Natural killer cell (primary cell): ENCODE data around the gene MYZAP. TPM values are rescaled to one million over a fixed set of nuclear protein-coding genes. Genes with fewer than 3 reads are reported as not detected.

ENCODE experiments used
- ATAC-seq, 3 donors: fragments of 150-1000 bp in 2 of 3; fragments of 200-7000 bp in 1 of 3; cut with Tn5 transposase; 1 replicate in 1 of 3; 2 replicates in 2 of 3; pipeline ENCODE4 v1.10.0; 2021; ENCODE audit warnings: mild to moderate bottlenecking in 2 of 3, moderate library complexity in 2 of 3
- DNase-seq, 2 donors: peaks; one replicate each; pipeline versions ENCODE4 v3.0.0 to v3.0.0-alpha.2; 2013 to 2021; ENCODE audit warnings: mixed read lengths in 1 of 2
- H3K27ac ChIP-seq: one replicate; pipeline ENCODE4 v1.5.1; 2013; ENCODE audit warnings: mild to moderate bottlenecking, low read length
- H3K27me3 ChIP-seq: one replicate; pipeline ENCODE4 v1.6.1; 2013; ENCODE audit warnings: low read length; ENCODE audit not compliant: control insufficient read depth, insufficient read depth
- H3K36me3 ChIP-seq: one replicate; pipeline ENCODE4 v1.6.1; 2013; ENCODE audit warnings: low read length; ENCODE audit not compliant: control insufficient read depth, insufficient read depth
- H3K4me1 ChIP-seq: one replicate; pipeline ENCODE4 v1.6.1; 2013; ENCODE audit warnings: low read length; ENCODE audit not compliant: control insufficient read depth, insufficient read depth
- H3K4me3 ChIP-seq: one replicate; pipeline ENCODE4 v1.5.1; 2013; ENCODE audit warnings: low read length
- H3K9me3 ChIP-seq: one replicate; pipeline ENCODE4 v1.6.1; 2013; ENCODE audit warnings: low read length; ENCODE audit not compliant: control insufficient read depth, insufficient read depth
- H3K27ac Mint-ChIP-seq, 2 donors: one replicate each; pipeline ENCODE4 v1.8.0; 2022; ENCODE audit warnings: mild to moderate bottlenecking in 2 of 2, mixed read lengths in 2 of 2, moderate library complexity in 1 of 2
- H3K27me3 Mint-ChIP-seq, 2 donors: one replicate each; pipeline ENCODE4 v1.8.0; 2022; ENCODE audit warnings: low read depth in 2 of 2, mixed read lengths in 2 of 2
- H3K36me3 Mint-ChIP-seq: one replicate; pipeline ENCODE4 v1.8.0; 2022; ENCODE audit warnings: mixed read lengths
- H3K4me1 Mint-ChIP-seq, 2 donors: one replicate each; pipeline ENCODE4 v1.8.0; 2022; ENCODE audit warnings: mixed read lengths in 2 of 2
- H3K4me3 Mint-ChIP-seq: one replicate; pipeline ENCODE4 v1.8.0; 2022; ENCODE audit warnings: mild to moderate bottlenecking, moderate library complexity, mixed read lengths
- H3K9me3 Mint-ChIP-seq, 2 donors: one replicate each; pipeline ENCODE4 v1.8.0; 2022; ENCODE audit warnings: mixed read lengths in 2 of 2
- WGBS: methylation state at CpG from one replicate; pipeline ENCODE4 v1.1.7; 2013; ENCODE audit warnings: missing lambda C conversion rate; ENCODE audit not compliant: insufficient coverage; 5-methylcytosine and 5-hydroxymethylcytosine counted together
- intact Hi-C: fragments of 100-400 bp; cut with micrococcal nuclease; formaldehyde crosslinking; loops from one replicate; pipeline ENCODE4 v1.14.2; 2022
- total RNA-seq, 4 donors: library from RNA; stranded (reverse); fragments of 120-200 nt in 1 of 4; gene quantifications; one replicate each; pipeline versions ENCODE4 v1.2.3 to v1.2.4, GENCODE V29; 2013 to 2022
- TF ChIP-seq, protein P1 (sequence below): fragments of 200-600 bp; IDR thresholded peaks from one replicate; pipeline ENCODE4 v1.8.0; 2022; ENCODE audit warnings: antibody characterized with exemption

The MYZAP gene
- total RNA-seq, 3 donors from 2014 or later (not counting 1 experiment from before 2014, with no cell fraction given): not detected

DNA sequence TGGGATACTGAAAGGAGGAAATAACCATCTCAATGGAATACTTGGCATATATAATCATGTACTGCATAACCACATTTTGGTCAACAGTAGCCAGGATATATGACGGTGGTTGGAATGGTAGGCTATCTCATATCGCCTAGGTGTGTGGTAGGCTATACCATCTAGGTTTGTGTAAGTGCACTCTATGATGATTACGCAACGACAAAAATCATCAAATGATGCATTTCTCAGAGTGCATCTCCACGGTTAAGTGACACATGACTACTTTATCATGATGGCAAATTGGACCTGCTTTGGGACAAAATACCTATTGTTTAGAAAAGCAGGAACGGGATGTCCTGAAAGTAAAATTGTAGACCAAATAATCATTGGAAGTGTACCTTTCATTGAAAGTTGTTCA, 2.8 kb downstream of the MYZAP start:
- 95% methylated on average over 6 of the region's 6 CpGs for WGBS
- DNase-seq (no peak), ATAC-seq (no peak)
- Mint-ChIP-seq H3K27me3 (peaks cover 24 to 53% of the 10 kb centered on the region in 2 donors), H3K4me1 (peaks cover 0 to 4% of the 10 kb centered on the region in 2 donors), H3K9me3 (no peaks in the 10 kb centered on the region), H3K27ac (no peak overlapping the region), H3K36me3 (no peaks in the 10 kb centered on the region), H3K4me3 (no peak overlapping the region)
- Histone ChIP-seq H3K27me3 (no peaks in the 10 kb centered on the region), H3K9me3 (no peaks in the 10 kb centered on the region), H3K36me3 (no peaks in the 10 kb centered on the region), H3K4me1 (peaks cover 5% of the 10 kb centered on the region), H3K4me3 (no peak overlapping the region), H3K27ac (no peak overlapping the region)
- TF ChIP-seq, protein P1, sequence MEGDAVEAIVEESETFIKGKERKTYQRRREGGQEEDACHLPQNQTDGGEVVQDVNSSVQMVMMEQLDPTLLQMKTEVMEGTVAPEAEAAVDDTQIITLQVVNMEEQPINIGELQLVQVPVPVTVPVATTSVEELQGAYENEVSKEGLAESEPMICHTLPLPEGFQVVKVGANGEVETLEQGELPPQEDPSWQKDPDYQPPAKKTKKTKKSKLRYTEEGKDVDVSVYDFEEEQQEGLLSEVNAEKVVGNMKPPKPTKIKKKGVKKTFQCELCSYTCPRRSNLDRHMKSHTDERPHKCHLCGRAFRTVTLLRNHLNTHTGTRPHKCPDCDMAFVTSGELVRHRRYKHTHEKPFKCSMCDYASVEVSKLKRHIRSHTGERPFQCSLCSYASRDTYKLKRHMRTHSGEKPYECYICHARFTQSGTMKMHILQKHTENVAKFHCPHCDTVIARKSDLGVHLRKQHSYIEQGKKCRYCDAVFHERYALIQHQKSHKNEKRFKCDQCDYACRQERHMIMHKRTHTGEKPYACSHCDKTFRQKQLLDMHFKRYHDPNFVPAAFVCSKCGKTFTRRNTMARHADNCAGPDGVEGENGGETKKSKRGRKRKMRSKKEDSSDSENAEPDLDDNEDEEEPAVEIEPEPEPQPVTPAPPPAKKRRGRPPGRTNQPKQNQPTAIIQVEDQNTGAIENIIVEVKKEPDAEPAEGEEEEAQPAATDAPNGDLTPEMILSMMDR: no peak
- intact Hi-C loops: no loop called here

DNA sequence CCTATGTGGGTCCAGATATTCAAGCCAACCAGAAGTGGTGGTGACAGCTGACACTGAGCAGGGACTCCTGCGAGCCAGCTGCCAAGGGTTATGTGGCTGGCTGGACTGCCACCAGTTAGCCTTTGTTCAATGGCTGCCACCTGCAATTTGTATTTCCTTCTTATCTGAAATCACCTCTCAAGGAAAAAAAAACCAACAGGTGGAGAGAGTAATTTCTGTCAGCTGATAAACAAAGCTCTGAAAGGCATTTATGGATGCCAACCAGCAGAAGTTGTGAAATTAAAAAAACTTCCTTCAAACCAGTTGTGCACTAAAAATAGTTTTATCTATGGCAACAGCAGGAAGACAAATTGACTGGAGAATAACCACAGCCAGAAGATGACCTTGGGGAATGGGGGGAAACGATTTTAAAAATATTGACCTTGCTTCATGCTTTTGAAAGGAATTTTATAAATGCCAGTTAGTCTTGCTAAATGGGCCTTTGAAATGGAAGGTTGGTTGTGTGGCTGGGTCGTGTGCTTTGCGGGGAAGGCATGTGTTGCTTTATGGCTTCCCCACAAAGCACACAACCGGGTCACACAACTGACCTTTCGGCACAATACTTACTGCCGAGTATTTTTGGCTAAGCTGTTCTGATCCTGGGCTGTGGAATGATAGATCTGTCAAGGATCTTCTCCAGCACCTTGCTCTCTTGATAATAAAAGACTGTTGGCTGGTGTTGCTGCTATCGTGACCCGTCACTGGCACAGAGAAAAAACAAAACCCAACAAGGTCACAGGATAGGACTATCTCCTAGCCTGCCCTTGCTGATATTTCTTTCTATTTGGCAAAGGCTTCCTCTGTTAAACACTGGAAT, 3.5 kb downstream of the MYZAP start:
- H3K4me3 Mint-ChIP-seq: no peak overlapping the region
- no peak for ATAC-seq
- H3K27me3 ChIP-seq: no peaks in the 10 kb centered on the region
- H3K4me3 ChIP-seq: no peak overlapping the region
- H3K4me1 ChIP-seq: peaks cover 5% of the 10 kb centered on the region
- no peaks in the 10 kb centered on the region for H3K36me3 Mint-ChIP-seq
- H3K27me3 Mint-ChIP-seq: peaks cover 16 to 45% of the 10 kb centered on the region in 2 donors
- H3K9me3 ChIP-seq: no peaks in the 10 kb centered on the region
- WGBS: 66% methylated on average over 9 of the region's 9 CpGs
- H3K4me1 Mint-ChIP-seq: peaks cover 0 to 4% of the 10 kb centered on the region in 2 donors
- H3K27ac ChIP-seq: no peak overlapping the region
- no peaks in the 10 kb centered on the region for H3K36me3 ChIP-seq
- no peak for DNase-seq
- TF ChIP-seq, protein P1: no peak
- H3K27ac Mint-ChIP-seq: no peak overlapping the region
- H3K9me3 Mint-ChIP-seq: no peaks in the 10 kb centered on the region
- intact Hi-C loops: no loop called here

DNA sequence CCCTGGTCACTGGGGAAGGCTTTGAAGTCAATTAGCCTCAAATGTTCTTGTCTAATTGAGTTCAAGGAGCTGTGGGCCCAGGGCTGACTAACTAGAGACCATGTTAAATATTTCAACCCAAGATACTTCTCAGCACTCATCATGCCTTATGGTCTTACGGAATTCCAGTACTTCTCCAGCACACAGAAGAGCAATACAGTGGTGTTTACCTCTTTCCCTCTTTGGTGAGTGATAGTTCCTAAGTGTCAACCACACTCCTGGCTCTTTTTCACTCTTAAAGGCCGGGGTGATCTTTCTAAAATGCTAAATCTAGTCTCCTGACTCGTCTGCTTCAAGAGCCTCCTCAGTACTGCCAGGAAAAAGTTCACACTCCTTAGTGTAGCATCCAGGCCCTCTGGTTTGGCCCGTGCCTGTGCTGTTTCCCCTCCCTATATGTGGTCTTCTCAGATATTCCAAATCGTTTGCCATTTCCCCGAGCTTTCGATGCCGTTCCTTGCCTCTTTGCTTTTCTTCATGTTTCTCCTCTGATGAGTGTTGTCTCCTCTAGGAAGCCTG, 4.7 kb downstream of the MYZAP start:
- H3K4me3 ChIP-seq: no peak overlapping the region
- no peak overlapping the region for H3K27ac ChIP-seq
- H3K9me3 ChIP-seq: no peaks in the 10 kb centered on the region
- H3K36me3 Mint-ChIP-seq: no peaks in the 10 kb centered on the region
- TF ChIP-seq, protein P1: no peak
- no peak overlapping the region for H3K4me3 Mint-ChIP-seq
- H3K4me1 Mint-ChIP-seq: peaks cover 0 to 1% of the 10 kb centered on the region in 2 donors
- H3K36me3 ChIP-seq: no peaks in the 10 kb centered on the region
- H3K9me3 Mint-ChIP-seq: no peaks in the 10 kb centered on the region
- 84% methylated on average over 8 of the region's 8 CpGs for WGBS
- no peak for ATAC-seq
- no peaks in the 10 kb centered on the region for H3K27me3 ChIP-seq
- no peak for DNase-seq
- intact Hi-C loops: no loop called here
- H3K4me1 ChIP-seq: peaks cover 3% of the 10 kb centered on the region
- H3K27ac Mint-ChIP-seq: no peak overlapping the region
- H3K27me3 Mint-ChIP-seq: peaks cover 9 to 38% of the 10 kb centered on the region in 2 donors
